Choroid plexus epithelial cell (primary cell): Measurements from ENCODE around the gene FMNL1.

Experiments used
- DNase-seq: peaks from one replicate; pipeline ENCODE4 v3.0.0-alpha.2; 2010; ENCODE audit warnings: low read depth
- H3K4me3 ChIP-seq: 2 replicates; pipeline ENCODE4 v1.5.1; 2011; ENCODE audit warnings: low read depth, mild to moderate bottlenecking, control low read depth, low read length, moderate library complexity
- TF ChIP-seq, protein P1 (sequence below): conservative IDR thresholded peaks from 2 replicates; pipeline ENCODE4 v1.5.1; 2011; ENCODE audit warnings: low read depth, mild to moderate bottlenecking, control low read depth, inconsistent platforms, low read length, moderate library complexity

FMNL1 gene

DNA sequence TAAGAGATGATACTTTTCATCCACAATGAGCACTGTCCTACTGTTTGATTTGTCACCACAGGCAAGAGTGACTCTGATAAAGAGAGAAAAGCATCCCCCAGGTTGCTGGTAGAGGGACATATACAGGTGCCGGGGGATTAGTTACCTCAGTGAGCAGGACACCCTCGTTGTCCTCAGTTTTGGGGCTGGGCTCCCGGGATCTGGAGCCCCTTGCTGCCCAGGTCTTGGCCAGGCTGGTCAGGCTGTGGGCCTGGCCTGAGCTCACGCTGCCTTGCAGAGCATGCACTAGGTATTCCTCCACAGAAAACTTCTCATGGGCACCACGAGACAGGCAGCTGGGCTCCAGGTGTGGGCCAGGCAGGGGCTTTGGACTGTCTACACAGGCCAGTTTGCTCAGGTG, 64.6 kb downstream of the FMNL1 start:
- no peak overlapping the region for H3K4me3 ChIP-seq
- no peak for DNase-seq
- TF ChIP-seq, protein P1, sequence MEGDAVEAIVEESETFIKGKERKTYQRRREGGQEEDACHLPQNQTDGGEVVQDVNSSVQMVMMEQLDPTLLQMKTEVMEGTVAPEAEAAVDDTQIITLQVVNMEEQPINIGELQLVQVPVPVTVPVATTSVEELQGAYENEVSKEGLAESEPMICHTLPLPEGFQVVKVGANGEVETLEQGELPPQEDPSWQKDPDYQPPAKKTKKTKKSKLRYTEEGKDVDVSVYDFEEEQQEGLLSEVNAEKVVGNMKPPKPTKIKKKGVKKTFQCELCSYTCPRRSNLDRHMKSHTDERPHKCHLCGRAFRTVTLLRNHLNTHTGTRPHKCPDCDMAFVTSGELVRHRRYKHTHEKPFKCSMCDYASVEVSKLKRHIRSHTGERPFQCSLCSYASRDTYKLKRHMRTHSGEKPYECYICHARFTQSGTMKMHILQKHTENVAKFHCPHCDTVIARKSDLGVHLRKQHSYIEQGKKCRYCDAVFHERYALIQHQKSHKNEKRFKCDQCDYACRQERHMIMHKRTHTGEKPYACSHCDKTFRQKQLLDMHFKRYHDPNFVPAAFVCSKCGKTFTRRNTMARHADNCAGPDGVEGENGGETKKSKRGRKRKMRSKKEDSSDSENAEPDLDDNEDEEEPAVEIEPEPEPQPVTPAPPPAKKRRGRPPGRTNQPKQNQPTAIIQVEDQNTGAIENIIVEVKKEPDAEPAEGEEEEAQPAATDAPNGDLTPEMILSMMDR = no peak

DNA sequence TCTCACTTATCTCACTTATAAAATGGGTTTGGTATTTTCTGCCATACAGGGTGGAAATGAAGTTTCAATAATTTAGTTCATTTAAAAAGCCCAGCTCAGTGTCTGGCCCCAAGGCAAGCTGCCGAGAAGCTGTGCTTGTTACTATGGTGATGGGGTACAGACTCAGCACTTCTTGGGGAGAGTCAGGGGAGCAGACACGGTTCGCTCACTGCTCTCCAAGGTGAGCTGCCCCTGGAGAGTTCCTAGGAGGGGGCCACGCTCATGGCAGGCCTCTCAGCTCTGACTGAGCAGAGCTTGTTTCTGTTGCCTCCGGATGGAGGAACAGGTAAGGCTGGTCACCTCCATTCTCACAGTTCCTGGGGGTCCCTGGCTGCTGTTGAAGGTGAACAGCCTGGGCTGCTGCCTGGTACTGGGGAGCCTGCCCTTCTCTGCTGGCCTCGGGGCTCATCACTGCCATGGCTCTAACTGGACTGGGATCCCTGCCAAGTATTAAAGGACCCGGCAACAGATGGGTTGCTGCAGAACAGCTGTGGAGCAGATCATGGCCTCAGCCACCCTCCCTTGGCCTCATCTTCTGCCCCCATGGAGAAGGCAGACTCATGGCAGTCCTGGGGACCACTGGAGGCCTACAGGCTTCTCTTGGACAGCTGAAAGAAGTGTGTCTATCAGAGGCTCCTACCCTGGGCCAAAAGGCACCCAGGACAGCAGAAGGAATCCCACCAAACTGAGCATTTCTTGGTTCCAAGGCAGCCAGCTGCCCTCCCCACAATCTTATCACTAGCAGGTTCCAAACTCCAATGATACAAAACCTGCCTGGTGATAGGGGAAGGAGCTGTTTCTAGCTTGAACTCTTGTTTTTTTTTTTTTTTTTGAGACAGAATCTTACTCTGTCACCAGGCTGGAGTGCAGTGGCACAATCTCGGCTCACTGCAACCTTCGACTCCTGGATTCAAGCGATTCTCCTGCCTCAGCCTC, 66.1 kb downstream of the FMNL1 start:
- no peak for DNase-seq
- TF ChIP-seq, protein P1 = no peak
- no peak overlapping the region for H3K4me3 ChIP-seq

DNA sequence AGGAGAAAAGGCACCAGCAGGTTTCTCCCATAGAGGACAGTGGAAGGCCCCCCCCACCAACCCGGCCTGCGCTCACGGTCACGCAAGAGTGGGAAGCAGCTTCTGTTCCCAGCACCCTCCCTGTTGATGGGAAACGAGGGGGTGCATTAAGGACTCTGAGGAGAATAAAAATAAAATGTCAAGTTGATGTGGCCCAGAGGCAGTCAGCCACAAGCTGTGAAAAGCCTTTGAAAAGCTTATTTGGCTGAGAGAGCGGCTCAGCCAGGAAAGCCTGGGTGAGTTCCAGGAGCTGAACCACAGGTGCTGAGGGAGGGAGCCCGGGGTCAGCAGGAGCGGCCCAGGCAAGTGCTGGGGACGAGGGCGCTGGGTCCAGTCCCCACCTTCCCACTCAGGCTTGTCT, 67.1 kb downstream of the FMNL1 start:
- no peak for DNase-seq
- TF ChIP-seq, protein P1 = no peak
- no peak overlapping the region for H3K4me3 ChIP-seq

DNA sequence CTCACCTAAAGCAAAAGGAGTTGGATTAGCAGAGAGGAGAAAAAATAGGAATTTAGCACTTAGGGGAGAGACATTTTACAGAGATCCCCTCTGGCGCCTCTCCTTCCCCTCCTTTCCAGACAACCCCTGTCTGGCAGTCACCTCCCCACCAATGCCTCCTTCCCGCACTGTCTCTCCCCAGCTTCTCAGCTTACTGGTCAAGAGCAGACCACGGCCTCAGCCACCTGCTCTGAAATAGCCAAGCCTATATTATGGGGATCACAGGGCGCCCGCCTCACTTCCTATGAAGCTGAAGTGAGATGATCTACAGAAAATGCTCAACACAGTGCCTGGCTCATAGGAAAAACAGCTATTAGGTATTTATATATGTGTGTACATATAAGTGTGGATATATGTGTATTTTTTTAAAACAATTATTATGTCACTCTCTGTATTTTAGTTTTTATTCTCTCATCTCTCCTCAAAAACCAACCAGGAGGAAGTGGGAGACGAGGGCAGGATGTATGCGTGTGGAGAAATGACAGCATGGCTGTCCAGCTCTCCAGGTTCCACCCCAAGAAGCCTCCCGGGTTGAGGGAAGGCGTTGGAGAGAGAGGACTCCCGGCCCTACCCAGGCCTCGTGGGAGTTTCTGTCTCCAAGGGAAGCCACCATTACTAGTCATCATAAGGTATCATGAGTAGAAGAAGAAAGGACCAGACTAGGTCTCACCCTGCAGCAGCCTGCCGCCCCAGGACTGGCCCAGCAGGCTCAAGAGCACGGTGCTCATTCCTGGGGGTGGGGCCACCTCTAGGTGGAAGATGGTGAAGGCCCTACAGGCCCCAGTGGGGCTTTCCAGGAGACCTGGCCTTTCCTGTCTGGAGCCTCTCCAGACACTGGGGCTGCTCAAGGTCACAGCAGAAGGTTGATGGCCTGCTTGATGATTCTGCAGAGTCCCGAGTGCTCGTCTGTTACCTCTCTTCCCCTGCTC, 67.9 kb downstream of the FMNL1 start:
- TF ChIP-seq, protein P1 = no peak
- DNase-seq = no peak

DNA sequence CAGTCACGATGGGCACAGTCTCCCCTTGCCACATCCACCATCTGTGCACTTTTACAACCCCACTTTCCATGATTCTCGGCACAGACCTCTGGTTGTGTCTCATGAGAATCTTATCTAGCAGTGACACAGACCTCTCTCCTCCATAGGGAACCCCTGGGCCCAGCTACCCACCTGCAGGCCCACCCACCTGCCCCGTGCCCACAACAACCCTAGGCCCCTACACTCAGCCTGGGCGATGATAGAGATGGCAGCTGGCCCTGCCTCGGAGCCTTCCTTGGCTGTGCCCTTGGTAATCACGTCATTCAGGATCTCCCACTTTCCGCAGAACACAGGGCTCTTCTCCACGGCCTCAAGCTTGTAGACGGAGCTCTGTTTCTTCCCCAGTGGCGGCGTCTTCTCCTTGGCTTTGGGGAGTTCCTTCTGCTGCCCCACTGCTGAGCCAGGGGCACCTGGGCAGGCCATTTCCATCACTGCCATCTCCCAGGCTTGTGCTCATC, 68.6 kb downstream of the FMNL1 start:
- H3K4me3 ChIP-seq = no peak overlapping the region

More for the DNA sequence above, 67.9 kb downstream of the FMNL1 start:
- no peak overlapping the region for H3K4me3 ChIP-seq

DNA sequence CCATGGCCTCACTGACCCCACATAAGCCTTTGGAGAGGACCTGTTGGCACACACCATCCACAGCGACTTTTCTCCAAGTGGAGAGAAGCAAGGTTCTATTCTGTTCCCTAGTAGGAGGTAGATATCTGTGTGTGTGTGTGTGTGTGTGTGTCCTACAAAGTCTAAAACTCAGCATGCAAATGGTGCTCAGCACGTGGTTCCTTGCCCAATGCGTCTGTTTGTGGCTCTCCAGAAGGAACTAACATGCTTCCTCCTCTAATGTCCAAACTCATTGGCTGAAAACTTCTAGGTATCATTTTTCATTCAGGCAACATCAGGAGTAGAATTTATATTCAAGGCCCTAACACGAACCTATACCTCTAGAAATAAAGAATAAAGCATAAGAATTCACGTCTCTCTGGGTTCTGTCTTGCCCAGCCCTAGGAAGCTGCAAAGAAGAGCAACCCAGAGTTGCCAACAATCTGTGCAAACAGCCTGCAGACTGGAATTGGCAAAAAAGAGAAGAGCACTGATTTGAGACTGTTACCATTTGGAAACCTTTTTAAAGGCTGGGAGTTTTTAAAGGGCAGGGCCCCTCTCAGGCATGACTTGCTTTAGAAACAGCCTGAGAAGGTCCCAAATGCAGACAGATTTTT, 69.6 kb downstream of the FMNL1 start:
- TF ChIP-seq, protein P1 = no peak
- H3K4me3 ChIP-seq = no peak overlapping the region

More for the DNA sequence above, 68.6 kb downstream of the FMNL1 start:
- TF ChIP-seq, protein P1 = no peak
- no peak for DNase-seq

More for the DNA sequence above, 69.6 kb downstream of the FMNL1 start:
- DNase-seq = peak; percentile 78
